Lower leg skin (tissue), 4 donors: ENCODE results near the gene TTC23. TPM values are rescaled to one million over a fixed set of nuclear protein-coding genes. Genes with fewer than 3 reads are reported as not detected.

Source experiments
- DNase-seq, 2 donors: peaks; one replicate each; pipeline ENCODE4 v3.0.0-alpha.2; 2019; ENCODE audit warnings: low spot score in 2 of 2
- H3K4me3 ChIP-seq: fragments of 200-600 bp; sonication (generic); 2 replicates; pipeline ENCODE4 v1.5.1; 2017; ENCODE audit warnings: mild to moderate bottlenecking, low read depth; ENCODE audit not compliant: poor library complexity, severe bottlenecking
- CTCF ChIP-seq, 3 donors: fragments of 450-650 bp; IDR thresholded peaks; one replicate each; pipeline ENCODE4 v1.5.1; 2016; ENCODE audit warnings: antibody characterized with exemption in 3 of 3, mild to moderate bottlenecking in 3 of 3, moderate library complexity in 2 of 3
- POLR2A ChIP-seq, 2 donors: fragments of 450-650 bp; IDR thresholded peaks; one replicate each; pipeline ENCODE4 v1.6.1; 2016 to 2017; ENCODE audit warnings: antibody characterized with exemption in 2 of 2, mild to moderate bottlenecking in 1 of 2, moderate library complexity in 1 of 2
- whole genome bisulfite sequencing, 2 donors: methylation state at CpG; one replicate each; pipeline ENCODE4 v1.1.5; 2018; 5-methylcytosine and 5-hydroxymethylcytosine counted together
- intact Hi-C: fragments of 100-400 bp; cut with DNase I; formaldehyde crosslinking; loops from one replicate; pipeline ENCODE4 v1.15.0; 2023; ENCODE audit warnings: low total_unique reads
- total RNA-seq, 4 donors: library from RNA; depleted of rRNA; stranded (reverse); fragments of >200 nt; gene quantifications; one replicate each; pipeline ENCODE4 v1.1.0, GENCODE V29; 2016

TTC23 gene
- total RNA-seq, 4 donors from 2014 or later, result 16.3 to 23.7 (median 20.0) TPM

DNA sequence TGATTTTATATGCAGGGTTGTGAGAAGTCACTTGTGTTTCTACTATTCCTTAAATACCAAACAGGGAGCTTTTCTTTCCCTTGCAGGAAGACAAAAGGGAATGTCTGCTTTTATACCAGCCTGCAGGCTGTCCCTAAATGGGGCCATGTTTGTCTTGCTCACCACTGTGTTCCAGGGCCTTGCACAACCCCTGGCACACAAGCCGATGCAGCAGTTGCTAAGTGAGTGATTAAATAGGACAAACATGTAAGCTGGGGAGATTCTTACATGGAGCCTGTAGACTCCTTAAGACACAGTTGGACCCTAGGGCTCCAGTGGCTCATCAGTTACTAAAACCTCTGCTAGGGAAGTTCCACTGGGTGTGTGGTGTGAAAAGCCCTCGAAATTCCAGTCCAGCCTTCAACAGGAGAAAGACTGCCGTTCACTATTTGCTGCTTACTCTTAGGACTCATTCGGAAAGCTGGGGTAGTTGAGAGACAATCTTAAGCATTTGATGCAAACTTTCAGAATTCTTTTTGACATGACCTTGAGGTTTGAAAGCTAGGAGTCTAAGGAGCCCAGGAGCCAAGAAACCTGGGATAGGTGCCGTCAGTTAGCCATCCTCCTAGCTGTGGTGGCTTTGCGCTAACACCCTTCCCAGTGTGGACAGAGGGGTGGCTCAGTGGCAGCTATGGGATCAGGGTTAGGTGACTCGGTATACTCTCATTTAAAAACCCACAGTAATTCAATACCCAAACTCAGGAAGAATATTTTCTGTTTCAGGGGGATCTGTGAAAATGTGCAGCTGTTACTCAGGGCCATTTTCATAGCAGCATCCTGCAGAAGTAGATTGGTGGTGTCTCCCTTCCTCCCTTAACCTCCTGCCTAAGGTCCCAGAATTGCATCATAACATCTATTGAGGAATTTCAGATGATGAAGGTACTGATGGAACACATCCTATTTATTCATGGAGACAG, 105.4 kb downstream of the TTC23 start:
- WGBS, 2 donors, result 68 to 78% methylated on average over 7 of the region's 7 CpGs
- TF ChIP-seq POLR2A (IDR thresholded peaks at IDR 0.05) (no peak), CTCF (IDR thresholded peaks at IDR 0.05) (no peak)
- H3K4me3 ChIP-seq, result no peak overlapping the region
- DNase-seq, result peak; percentile 59 to 94
- intact Hi-C loops, result no loop called here

GRCh38 chr15:99143242-99143641, 106.1 kb downstream of the TTC23 start:
- intact Hi-C loops, result no loop called here
- no peak overlapping the region for H3K4me3 ChIP-seq
- DNase-seq, result no peak
- TF ChIP-seq POLR2A (IDR thresholded peaks at IDR 0.05) (no peak), CTCF (IDR thresholded peaks at IDR 0.05) (no peak)
- WGBS, 2 donors, result 77 to 81% methylated on average over 3 of the region's 3 CpGs

DNA sequence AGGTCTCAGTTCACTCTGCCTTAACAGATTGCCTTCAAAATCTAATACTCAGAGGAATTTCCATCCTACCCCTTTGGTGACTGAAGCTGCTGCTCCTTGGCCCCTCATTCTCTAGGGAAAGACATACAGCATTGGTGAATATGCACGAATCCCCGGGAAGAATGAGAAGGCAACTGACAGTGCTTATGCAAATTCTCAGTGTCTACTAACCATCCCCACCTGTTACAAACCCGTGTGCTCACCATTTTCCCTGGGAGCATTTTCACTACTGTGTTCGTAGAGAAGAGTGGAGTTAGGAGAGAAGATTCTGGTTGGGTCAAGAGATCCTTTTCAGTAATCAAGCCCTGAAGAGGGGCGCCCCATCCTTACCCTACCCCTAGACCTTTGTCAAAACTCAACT, 106.8 kb downstream of the TTC23 start:
- DNase-seq, result no peak
- no peak for TF ChIP-seq POLR2A (IDR thresholded peaks at IDR 0.05)
- TF ChIP-seq CTCF (IDR thresholded peaks at IDR 0.05), result no peak
- 80 to 86% methylated on average over 5 of the region's 5 CpGs for WGBS, 2 donors
- intact Hi-C loops, result no loop called here
- no peak overlapping the region for H3K4me3 ChIP-seq

DNA sequence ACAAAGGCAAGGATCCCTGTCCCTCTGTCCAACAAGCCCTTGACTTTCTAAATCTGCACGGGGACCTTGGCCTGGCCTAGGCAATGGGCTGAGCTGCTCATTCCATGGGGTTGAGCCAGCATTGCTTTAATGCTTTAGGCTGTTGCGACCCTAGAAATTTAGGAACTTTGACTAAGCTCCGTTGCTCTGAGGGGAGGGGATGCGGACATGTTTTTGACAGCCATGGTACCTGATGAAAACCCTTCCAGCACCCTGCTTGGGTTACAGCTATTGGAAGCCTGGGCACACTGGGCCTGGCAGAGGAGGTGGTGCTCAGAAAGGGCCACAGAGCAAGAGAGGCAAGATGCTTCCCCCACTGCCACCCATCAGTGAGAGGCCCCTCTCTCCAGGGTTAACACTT, 107.4 kb downstream of the TTC23 start:
- no peak overlapping the region for H3K4me3 ChIP-seq
- TF ChIP-seq POLR2A (IDR thresholded peaks at IDR 0.05) (no peak), CTCF (IDR thresholded peaks at IDR 0.05) (no peak)
- intact Hi-C loops, result no loop called here
- WGBS, 2 donors, result 89 to 96% methylated on average over 4 of the region's 4 CpGs
- DNase-seq, result peak in 1 of 2 donors; percentile 66

DNA sequence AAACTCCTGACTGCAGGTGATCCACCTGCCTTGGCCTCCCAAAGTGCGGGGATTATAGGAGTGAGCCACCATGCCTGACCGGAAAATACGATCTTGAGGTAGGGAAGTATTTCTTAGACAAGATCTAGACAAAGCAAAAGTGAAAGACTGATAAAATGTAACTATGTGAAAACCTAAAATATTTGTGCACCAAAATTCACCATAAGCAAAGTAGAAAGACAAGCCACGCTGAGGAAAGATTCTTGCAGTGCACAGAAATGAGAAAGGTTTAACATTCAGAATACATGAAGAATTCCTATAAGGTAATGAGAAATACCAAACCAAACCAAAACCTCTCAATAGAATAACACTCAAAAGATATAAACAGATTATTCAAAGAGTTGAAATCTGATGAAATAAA, 108.8 kb downstream of the TTC23 start:
- H3K4me3 ChIP-seq, result no peak overlapping the region
- intact Hi-C loops, result no loop called here
- TF ChIP-seq POLR2A (IDR thresholded peaks at IDR 0.05) (no peak), CTCF (IDR thresholded peaks at IDR 0.05) (no peak)
- no peak for DNase-seq
- 94 to 97% methylated on average over 4 of the region's 4 CpGs for WGBS, 2 donors
